Keratinocyte (primary cell): ENCODE data around the gene LRBA.
A peak's percentile ranks its signal among the peaks of the same experiment; 100 is the strongest.

Source experiments
- CTCF ChIP-seq, 3 experiments: IDR thresholded peaks in 1 of 3; conservative IDR thresholded peaks in 1 of 3; optimal IDR thresholded peaks in 1 of 3; 2 replicates in 2 of 3; 3 replicates in 1 of 3; pipeline versions ENCODE3 to v1.5.1; 2011; ENCODE audit warnings: low read length in 3 of 3, mild to moderate bottlenecking in 3 of 3, moderate library complexity in 2 of 3, control low read depth in 1 of 3, inconsistent platforms in 1 of 3; ENCODE audit not compliant: insufficient read depth in 2 of 3; ENCODE audit errors: extremely low read depth in 1 of 3
- EZH2 ChIP-seq: IDR thresholded peaks from one replicate; pipeline ENCODE4 v1.6.1; 2012; ENCODE audit warnings: inconsistent platforms, mild to moderate bottlenecking, low read length, moderate library complexity

- peak; percentile 30 to 52 (median 48) for TF ChIP-seq CTCF (optimal IDR thresholded peaks at IDR 0.05 in 1 of 3, IDR thresholded peaks at IDR 0.05 in 1 of 3, conservative IDR thresholded peaks at IDR 0.05 in 1 of 3; ENCODE audit: extremely low read depth in 1 of 3, insufficient read depth in 2 of 3, low read length in 3 of 3)
- TF ChIP-seq EZH2 = no peak
Measured at GRCh38 chr4:150722908-150723362, 292.1 kb downstream of the LRBA start.
